K562 (cell line): Measurements from ENCODE around the gene NRP1. TPM values are rescaled to one million over a fixed set of nuclear protein-coding genes. Genes with fewer than 3 reads are reported as not detected.

Experiments
- ATAC-seq: fragments of 200-7000 bp; cut with Tn5 transposase; 3 replicates; pipeline ENCODE4 v1.9.1; 2020; ENCODE audit warnings: moderate library complexity
- BruUV-seq: library from RNA; stranded (reverse); fragments of 400-500 nt; replicated peaks from 2 replicates; lab custom pipeline; 2021; lab: Mats Ljungman, UMichigan
- CTCF ChIA-PET: fragments of 300-600 bp; formaldehyde crosslinking; extraction: SDS; loops from one replicate; lab custom pipeline; 2021; ENCODE audit warnings: low intra/inter-chr PET ratio; lab: Yijun Ruan, JAX
- POLR2A ChIA-PET: fragments of 300-600, 350-650 bp; sonication (Branson Sonifier 250); formaldehyde crosslinking; extraction: SDS; loops from one replicate; lab custom pipeline; 2021; ENCODE audit warnings: antibody characterized with exemption, inconsistent platforms; lab: Yijun Ruan, JAX
- DNase-seq, 4 experiments: peaks; one replicate each; pipeline versions ENCODE4 v3.0.0 to v3.0.0-alpha.2; 2011 to 2018; ENCODE audit warnings: low spot score in 3 of 4, mixed read lengths in 3 of 4; ENCODE audit errors: extremely low read depth in 1 of 4
- FAIRE-seq: peaks from 2 replicates; lab custom pipeline; 2011; peaks lifted over from hg19 to GRCh38; lab: Jason Lieb, UNC
- H2AFZ ChIP-seq: 2 replicates; pipeline ENCODE4 v1.6.0; 2011; ENCODE audit warnings: low read depth, low read length, control low read depth, inconsistent platforms
- H3K27ac ChIP-seq: fragments of 200-600 bp; 3 replicates; pipeline ENCODE4 v1.8.0; 2011; ENCODE audit warnings: low read depth, mild to moderate bottlenecking, control low read depth, inconsistent platforms, low read length, moderate library complexity, mixed read lengths; ENCODE audit errors: extremely low read depth
- H3K27me3 ChIP-seq, 2 experiments: fragments of 300-600 bp in 1 of 2; 2 replicates in 1 of 2; 3 replicates in 1 of 2; pipeline versions ENCODE4 v1.6.0 to v1.8.0; 2011; ENCODE audit warnings: inconsistent platforms in 2 of 2, low read length in 2 of 2, mild to moderate bottlenecking in 1 of 2, mixed read lengths in 1 of 2, moderate library complexity in 1 of 2; ENCODE audit not compliant: control insufficient read depth in 2 of 2, insufficient read depth in 2 of 2
- H3K36me3 ChIP-seq: fragments of 300-600 bp; 3 replicates; pipeline ENCODE4 v1.8.0; 2011; ENCODE audit warnings: mild to moderate bottlenecking, low read length, inconsistent platforms; ENCODE audit not compliant: control insufficient read depth, insufficient read depth
- H3K4me1 ChIP-seq, 2 experiments: fragments of 200-600 bp in 1 of 2; replicated peaks in 1 of 2; 2 replicates in 1 of 2; 3 replicates in 1 of 2; pipeline versions ENCODE4 v1.5.1 to v1.8.0; 2011; ENCODE audit warnings: inconsistent platforms in 2 of 2, low read length in 2 of 2, mild to moderate bottlenecking in 1 of 2, mixed read lengths in 1 of 2, moderate library complexity in 1 of 2; ENCODE audit not compliant: control insufficient read depth in 2 of 2, insufficient read depth in 2 of 2
- H3K4me2 ChIP-seq: 2 replicates; pipeline ENCODE4 v1.6.1; 2011; ENCODE audit warnings: low read length, control low read depth, inconsistent platforms, mixed read lengths; ENCODE audit not compliant: insufficient read depth
- H3K4me3 ChIP-seq: fragments of 200-600 bp; sonication (generic), shearing (Covaris generic); 2 replicates; pipeline ENCODE4 v1.5.1; 2016; ENCODE audit warnings: control low read depth, inconsistent platforms
- H3K79me2 ChIP-seq: fragments of 200-600 bp; 3 replicates; pipeline ENCODE4 v1.8.0; 2011; ENCODE audit warnings: low read length, inconsistent platforms; ENCODE audit not compliant: control insufficient read depth, insufficient read depth
- H3K9ac ChIP-seq, 2 experiments: 2 replicates each; pipeline versions ENCODE4 v1.6.0 to v1.6.1; 2011; ENCODE audit warnings: low read depth in 2 of 2, low read length in 2 of 2, control low read depth in 1 of 2, inconsistent platforms in 1 of 2, mild to moderate bottlenecking in 1 of 2, mixed read lengths in 1 of 2; ENCODE audit not compliant: insufficient read depth in 1 of 2
- H3K9me1 ChIP-seq: one replicate; pipeline ENCODE4 v1.6.0; 2011; ENCODE audit warnings: inconsistent platforms, mild to moderate bottlenecking, low read length, moderate library complexity; ENCODE audit not compliant: control insufficient read depth, insufficient read depth
- H3K9me3 ChIP-seq: replicated peaks from 2 replicates; pipeline ENCODE4 v1.5.1; 2011; ENCODE audit warnings: low read depth, low read length, inconsistent platforms; ENCODE audit not compliant: control insufficient read depth, insufficient read depth
- H4K20me1 ChIP-seq: replicated peaks from 2 replicates; pipeline ENCODE4 v1.6.1; 2011; ENCODE audit warnings: low read length, inconsistent platforms, mixed read lengths; ENCODE audit not compliant: control insufficient read depth, insufficient read depth
- ARID1B ChIP-seq: fragments of 450-650 bp; IDR thresholded peaks from 2 replicates; pipeline ENCODE4 v1.6.1; 2016; ENCODE audit warnings: antibody characterized with exemption, mild to moderate bottlenecking, inconsistent platforms
- BRD4 ChIP-seq: fragments of 200-600 bp; sonication (generic); IDR thresholded peaks from 2 replicates; pipeline ENCODE4 v1.6.1; 2017; ENCODE audit warnings: inconsistent platforms
- DEAF1 ChIP-seq: fragments of 450-650 bp; formaldehyde crosslinking; IDR thresholded peaks from 2 replicates; pipeline ENCODE4 v1.4.0; 2020; ENCODE audit warnings: mild to moderate bottlenecking, moderate library complexity
- EP300 ChIP-seq: IDR thresholded peaks from 2 replicates; pipeline ENCODE4 v1.6.1; 2012; ENCODE audit warnings: low read length, improper control_type of control experiment
- EP400 ChIP-seq: fragments of 450-650 bp; IDR thresholded peaks from 2 replicates; pipeline ENCODE4 v1.6.1; 2017; ENCODE audit warnings: antibody characterized with exemption, mild to moderate bottlenecking, moderate library complexity
- HNRNPH1 ChIP-seq: fragments of 200-400 bp; formaldehyde crosslinking; optimal IDR thresholded peaks from 2 replicates; pipeline ENCODE3; 2017; ENCODE audit warnings: low read depth, mild to moderate bottlenecking, low read length, moderate library complexity
- JUNB ChIP-seq: fragments of 450-650 bp; formaldehyde crosslinking; conservative IDR thresholded peaks from 2 replicates; pipeline ENCODE4 v1.4.0; 2020; ENCODE audit warnings: mild to moderate bottlenecking
- MAFK ChIP-seq: IDR thresholded peaks from 2 replicates; pipeline ENCODE4 v1.6.1; 2011; ENCODE audit warnings: low read length, improper control_type of control experiment
- MCM2 ChIP-seq: fragments of 450-650 bp; IDR thresholded peaks from 2 replicates; pipeline ENCODE4 v1.6.1; 2017; ENCODE audit warnings: low read depth, mild to moderate bottlenecking
- MEIS2 ChIP-seq: fragments of 450-650 bp; IDR thresholded peaks from 2 replicates; pipeline ENCODE4 v1.6.1; 2014; ENCODE audit warnings: mild to moderate bottlenecking; ENCODE audit not compliant: partially characterized antibody
- NFIC ChIP-seq: fragments of 450-650 bp; IDR thresholded peaks from 2 replicates; pipeline ENCODE4 v1.6.1; 2017; ENCODE audit warnings: mild to moderate bottlenecking, inconsistent platforms
- SMAD3 ChIP-seq: fragments of 450-650 bp; formaldehyde crosslinking; conservative IDR thresholded peaks from 2 replicates; pipeline ENCODE4 v1.4.0; 2020; ENCODE audit warnings: mild to moderate bottlenecking
- ZNF197 ChIP-seq: fragments of 200-800 bp; sonication (Bioruptor generic); IDR thresholded peaks from 2 replicates; pipeline ENCODE4 v1.6.1; 2016; ENCODE audit warnings: low read depth, missing genetic modification characterization, missing compliant biosample characterization
- ZNF316 ChIP-seq: fragments of 450-650 bp; IDR thresholded peaks from 2 replicates; pipeline ENCODE4 v1.6.1; 2016
- ZNF436 ChIP-seq: fragments of 250-450, 450-650 bp; sonication (Bioruptor Pico); formaldehyde crosslinking; IDR thresholded peaks from 2 replicates; pipeline ENCODE4 v1.7.0; 2020; ENCODE audit warnings: mild to moderate bottlenecking
- ZNF584 ChIP-seq: fragments of 200-800 bp; sonication (Bioruptor generic); IDR thresholded peaks from 2 replicates; pipeline ENCODE4 v1.6.1; 2016; ENCODE audit warnings: low read depth, mild to moderate bottlenecking, missing genetic modification characterization, missing compliant biosample characterization
- WGBS: fragments of 100-300 bp; shearing (Covaris generic); methylation state at CpG from one replicate; pipeline ENCODE4 v1.1.6; 2016; ENCODE audit warnings: low coverage, mixed read lengths; ENCODE audit not compliant: insufficient coverage; ENCODE audit errors: missing lambda C conversion rate; 5-methylcytosine and 5-hydroxymethylcytosine counted together
- in situ Hi-C: fragments of 300-500 bp; cut with MboI; formaldehyde crosslinking; loops from 4 replicates; pipeline ENCODE4 v1.15.0; 2018; ENCODE audit warnings: inconsistent platforms, mixed read lengths
- intact Hi-C: fragments of 100-400 bp; cut with micrococcal nuclease; formaldehyde crosslinking; loops from 2 replicates; pipeline ENCODE4 v1.14.2; 2022
- polyA plus RNA-seq, 8 experiments: library from polyadenylated mRNA; depleted of rRNA in 4 of 8; stranded (reverse) in 5 of 8; unstranded in 3 of 8; fragments of >200 nt; fragmentation: Nextera tagmentation in 2 of 8; fragmentation: Illumina TruSeq in 1 of 8; extraction: Ambion mirVana in 2 of 8; extraction: Trizol in 1 of 8; gene quantifications; 2 replicates each; pipeline versions ENCODE4 v1.2.1 to v1.2.3, GENCODE V29; 2011 to 2014; ENCODE audit warnings: inconsistent platforms in 1 of 8, missing spikeins in 1 of 8
- total RNA-seq, 7 experiments: library from RNA; depleted of rRNA in 6 of 7; stranded (reverse); fragments of >200 nt in 6 of 7; fragmentation: Illumina TruSeq in 2 of 7; extraction: Trizol in 2 of 7; gene quantifications; 2 replicates each; pipeline versions ENCODE4 v1.2.1 to v1.2.3, GENCODE V29; 2011 to 2021; ENCODE audit warnings: low replicate concordance in 1 of 7
- TF ChIP-seq, protein P1 (sequence below): sonication (generic); formaldehyde crosslinking; IDR thresholded peaks from 2 replicates; pipeline ENCODE4 v1.8.0; 2023; ENCODE audit warnings: mild to moderate bottlenecking, missing genetic modification reagents
- TF ChIP-seq, protein P2 (sequence below): fragments of 450-650 bp; conservative IDR thresholded peaks from 2 replicates; pipeline ENCODE4 v1.6.1; 2016; ENCODE audit warnings: missing genetic modification characterization, low read depth, mild to moderate bottlenecking, control low read depth, missing compliant biosample characterization

NRP1 gene
- total and polyA plus RNA-seq, 9 of the 15 experiments (the other 6 are each of a cell fraction or from before 2014, with no cell fraction given) = 0.01 to 0.38 (median 0.04) TPM; not detected in 5

DNA sequence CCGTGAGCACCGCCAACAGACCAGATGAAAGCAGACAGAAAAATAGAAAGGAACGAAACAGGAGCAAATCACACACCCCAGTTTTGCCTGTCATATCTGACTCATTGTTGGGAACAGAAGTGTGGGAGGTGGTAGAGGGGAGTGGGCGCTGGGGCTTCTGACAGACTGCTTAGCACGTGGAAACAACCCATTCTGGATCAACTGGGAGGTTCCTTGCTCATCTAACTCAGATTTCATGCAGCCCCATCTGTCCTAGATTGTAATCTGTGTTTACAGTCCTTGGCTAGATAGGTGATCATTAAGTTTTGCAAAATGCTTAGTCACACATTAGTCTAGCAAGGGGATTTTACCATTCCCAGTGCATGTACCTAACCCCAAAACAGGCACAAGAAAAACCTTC lies 154.1 kb downstream of the NRP1 start (continued):
- TF ChIP-seq JUNB (CRISPR knock-in tag) = no peak
- no peak for TF ChIP-seq ZNF197 (CRISPR knock-in tag)
- TF ChIP-seq, protein P1, sequence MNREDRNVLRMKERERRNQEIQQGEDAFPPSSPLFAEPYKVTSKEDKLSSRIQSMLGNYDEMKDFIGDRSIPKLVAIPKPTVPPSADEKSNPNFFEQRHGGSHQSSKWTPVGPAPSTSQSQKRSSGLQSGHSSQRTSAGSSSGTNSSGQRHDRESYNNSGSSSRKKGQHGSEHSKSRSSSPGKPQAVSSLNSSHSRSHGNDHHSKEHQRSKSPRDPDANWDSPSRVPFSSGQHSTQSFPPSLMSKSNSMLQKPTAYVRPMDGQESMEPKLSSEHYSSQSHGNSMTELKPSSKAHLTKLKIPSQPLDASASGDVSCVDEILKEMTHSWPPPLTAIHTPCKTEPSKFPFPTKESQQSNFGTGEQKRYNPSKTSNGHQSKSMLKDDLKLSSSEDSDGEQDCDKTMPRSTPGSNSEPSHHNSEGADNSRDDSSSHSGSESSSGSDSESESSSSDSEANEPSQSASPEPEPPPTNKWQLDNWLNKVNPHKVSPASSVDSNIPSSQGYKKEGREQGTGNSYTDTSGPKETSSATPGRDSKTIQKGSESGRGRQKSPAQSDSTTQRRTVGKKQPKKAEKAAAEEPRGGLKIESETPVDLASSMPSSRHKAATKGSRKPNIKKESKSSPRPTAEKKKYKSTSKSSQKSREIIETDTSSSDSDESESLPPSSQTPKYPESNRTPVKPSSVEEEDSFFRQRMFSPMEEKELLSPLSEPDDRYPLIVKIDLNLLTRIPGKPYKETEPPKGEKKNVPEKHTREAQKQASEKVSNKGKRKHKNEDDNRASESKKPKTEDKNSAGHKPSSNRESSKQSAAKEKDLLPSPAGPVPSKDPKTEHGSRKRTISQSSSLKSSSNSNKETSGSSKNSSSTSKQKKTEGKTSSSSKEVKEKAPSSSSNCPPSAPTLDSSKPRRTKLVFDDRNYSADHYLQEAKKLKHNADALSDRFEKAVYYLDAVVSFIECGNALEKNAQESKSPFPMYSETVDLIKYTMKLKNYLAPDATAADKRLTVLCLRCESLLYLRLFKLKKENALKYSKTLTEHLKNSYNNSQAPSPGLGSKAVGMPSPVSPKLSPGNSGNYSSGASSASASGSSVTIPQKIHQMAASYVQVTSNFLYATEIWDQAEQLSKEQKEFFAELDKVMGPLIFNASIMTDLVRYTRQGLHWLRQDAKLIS (CRISPR knock-in tag) = no peak
- no peak for TF ChIP-seq ZNF436 (CRISPR knock-in tag)
- TF ChIP-seq EP400 = no peak
- no peak for TF ChIP-seq SMAD3 (CRISPR knock-in tag)
- no peak for TF ChIP-seq ZNF316
- no peak for TF ChIP-seq BRD4
- TF ChIP-seq HNRNPH1 = no peak
- TF ChIP-seq, all 486 proteins: peak for 0

DNA sequence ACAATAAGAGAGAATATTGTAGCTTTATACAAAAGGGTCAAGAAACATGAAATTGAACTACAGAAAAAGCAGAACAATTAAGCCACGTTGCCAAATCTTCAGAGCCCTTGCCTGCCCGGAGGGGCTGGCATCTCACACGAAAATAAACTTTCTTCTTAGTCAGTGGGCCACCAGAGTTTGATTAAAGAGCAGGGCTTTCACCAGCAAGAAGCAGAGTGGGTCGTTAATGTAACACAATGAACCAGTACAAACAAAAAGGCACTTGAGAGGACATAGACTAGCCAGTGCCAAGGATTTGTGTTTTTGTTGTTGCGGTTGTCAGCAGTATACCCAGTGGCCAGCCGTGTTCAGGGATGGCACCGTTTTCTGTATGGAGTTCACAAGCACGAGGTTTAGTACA lies 155.4 kb downstream of the NRP1 start:
- Histone ChIP-seq H3K4me3 (no peak overlapping the region), H3K9ac (no peak overlapping the region), H3K4me1 (no peaks in the 10 kb centered on the region), H3K36me3 (no peaks in the 10 kb centered on the region), H3K27me3 (0 out of 5 replicates have a peak, but pooled peaks cover 0 to 5% of the 10 kb centered on the region in 2 experiments), H3K79me2 (no peaks in the 10 kb centered on the region), H3K9me3 (no peaks in the 10 kb centered on the region), H4K20me1 (no peaks in the 10 kb centered on the region), H2AFZ (no peak overlapping the region), H3K4me2 (no peak overlapping the region), H3K9me1 (no peaks in the 10 kb centered on the region), H3K27ac (no peak overlapping the region)
- WGBS = 0% methylated on average over 8 of the region's 8 CpGs
- no peak for ATAC-seq
- in situ Hi-C loops = no loop called here
- intact Hi-C loops = no loop called here
- CTCF ChIA-PET = no interaction called here
- no TSS peak for BruUV-seq
- POLR2A ChIA-PET = no interaction called here
- no peak for FAIRE-seq
- no peak for DNase-seq
- TF ChIP-seq MCM2 (no peak), MEIS2 (no peak), EP300 (no peak), ARID1B (no peak), ZNF584 (CRISPR knock-in tag) (no peak), DEAF1 (no peak), MAFK (no peak), NFIC (no peak)
- TF ChIP-seq, protein P2, sequence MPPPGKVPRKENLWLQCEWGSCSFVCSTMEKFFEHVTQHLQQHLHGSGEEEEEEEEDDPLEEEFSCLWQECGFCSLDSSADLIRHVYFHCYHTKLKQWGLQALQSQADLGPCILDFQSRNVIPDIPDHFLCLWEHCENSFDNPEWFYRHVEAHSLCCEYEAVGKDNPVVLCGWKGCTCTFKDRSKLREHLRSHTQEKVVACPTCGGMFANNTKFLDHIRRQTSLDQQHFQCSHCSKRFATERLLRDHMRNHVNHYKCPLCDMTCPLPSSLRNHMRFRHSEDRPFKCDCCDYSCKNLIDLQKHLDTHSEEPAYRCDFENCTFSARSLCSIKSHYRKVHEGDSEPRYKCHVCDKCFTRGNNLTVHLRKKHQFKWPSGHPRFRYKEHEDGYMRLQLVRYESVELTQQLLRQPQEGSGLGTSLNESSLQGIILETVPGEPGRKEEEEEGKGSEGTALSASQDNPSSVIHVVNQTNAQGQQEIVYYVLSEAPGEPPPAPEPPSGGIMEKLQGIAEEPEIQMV (tag) = no peak
